Posterior vena cava (tissue), 2 donors: Measurements from ENCODE around the gene RNF144A. TPM values are rescaled to one million over a fixed set of nuclear protein-coding genes. Genes with fewer than 3 reads are reported as not detected.
"Not testable (repeated sequence)": the region's sequence is repeated elsewhere in the genome, so short reads cannot be mapped to it uniquely, and the experiment has no call there.

Experiments used
- DNase-seq: peaks from one replicate; pipeline ENCODE4 v3.0.0-alpha.2; 2020; ENCODE audit warnings: low spot score
- intact Hi-C, 2 donors: fragments of 100-400 bp; cut with DNase I; formaldehyde crosslinking; loops; one replicate each; pipeline versions ENCODE4 v1.14.1 to v1.14.2; 2022 to 2023
- total RNA-seq, 2 donors: library from RNA; stranded (reverse); fragmentation: NEBNext Ultra II Directional; extraction: Animal tissue kit (Norgen Biotek cat#: 25700); gene quantifications; one replicate each; pipeline ENCODE4 v1.2.1, GENCODE V29; 2021
- donor health status: DM: yes; HTN: yes; CAD: no.
- donor health status: DM: yes; HTN: yes; CAD: no.

Gene RNF144A
- total RNA-seq, 2 donors from 2014 or later: 9.4 to 11.8 TPM

DNA sequence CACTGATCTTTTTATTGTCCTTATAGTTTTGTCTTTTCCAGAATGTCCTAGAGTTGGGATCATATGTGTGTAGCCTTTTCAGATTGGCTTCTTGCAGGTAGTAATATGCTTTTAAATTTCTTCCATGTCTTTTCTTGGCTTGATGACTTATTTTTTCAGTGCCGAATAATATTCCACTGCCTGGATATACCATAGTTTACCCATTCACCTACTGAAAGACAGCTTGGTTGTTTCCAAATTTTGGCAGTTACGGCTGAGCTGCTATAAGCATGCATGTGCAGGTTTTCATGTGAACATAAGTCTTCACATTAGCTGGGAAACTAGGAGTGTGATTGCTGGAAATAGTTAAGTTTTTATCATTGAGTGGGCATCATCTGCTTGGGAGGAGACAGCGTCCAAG lies 73.7 kb downstream of the RNF144A start:
- no peak for DNase-seq
- intact Hi-C loops: no loop called here

GRCh38 chr2:6992794-6993228 lies 75.6 kb downstream of the RNF144A start:
- intact Hi-C loops: no loop called here
- DNase-seq: no peak

DNA sequence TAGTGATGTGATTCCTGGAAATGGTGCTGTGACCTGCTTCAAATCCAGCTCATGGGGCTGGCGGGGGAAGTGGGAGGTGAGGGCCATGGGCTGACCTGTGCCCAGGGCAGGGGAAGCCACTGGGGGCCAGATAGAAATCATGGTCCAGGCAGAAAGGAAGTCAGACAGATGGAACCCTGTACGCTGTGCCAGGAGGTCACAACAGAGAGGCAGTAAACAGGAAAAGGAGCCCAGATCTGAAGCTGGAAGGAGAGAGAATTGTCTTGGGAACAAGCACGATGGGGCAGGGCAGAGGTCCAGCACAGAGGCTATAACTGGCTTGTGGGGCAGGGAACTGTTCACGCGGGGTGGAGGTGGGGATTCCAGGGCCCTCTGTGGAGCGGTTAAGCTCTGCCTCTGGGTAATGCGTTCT lies 76.0 kb downstream of the RNF144A start:
- DNase-seq: no peak
- intact Hi-C loops: no loop called here

DNA sequence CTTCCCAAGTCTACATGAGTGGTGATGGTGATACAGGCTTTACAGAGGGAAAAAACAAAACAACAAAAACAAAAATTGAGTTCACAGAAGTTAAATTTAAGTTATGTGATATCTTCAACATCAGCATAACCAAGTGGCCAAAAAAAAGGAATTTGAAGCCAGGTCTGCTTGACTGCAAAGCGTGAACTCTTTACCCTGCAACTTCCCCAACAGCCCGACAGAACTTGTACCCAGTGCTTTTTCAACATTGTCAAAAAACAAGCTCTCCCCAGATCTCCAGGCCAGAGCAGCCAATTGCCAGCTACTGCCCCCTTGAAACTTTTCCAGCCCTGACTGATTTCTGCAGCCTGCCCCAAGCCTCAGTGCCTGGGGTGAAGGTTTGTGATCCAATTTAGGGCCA lies 76.7 kb downstream of the RNF144A start:
- intact Hi-C loops: no loop called here
- no peak for DNase-seq

- DNase-seq: no peak
- intact Hi-C loops: no loop called here
These were observed 77.4 kb downstream of the RNF144A start for GRCh38 chr2:6994536-6995128.

DNA sequence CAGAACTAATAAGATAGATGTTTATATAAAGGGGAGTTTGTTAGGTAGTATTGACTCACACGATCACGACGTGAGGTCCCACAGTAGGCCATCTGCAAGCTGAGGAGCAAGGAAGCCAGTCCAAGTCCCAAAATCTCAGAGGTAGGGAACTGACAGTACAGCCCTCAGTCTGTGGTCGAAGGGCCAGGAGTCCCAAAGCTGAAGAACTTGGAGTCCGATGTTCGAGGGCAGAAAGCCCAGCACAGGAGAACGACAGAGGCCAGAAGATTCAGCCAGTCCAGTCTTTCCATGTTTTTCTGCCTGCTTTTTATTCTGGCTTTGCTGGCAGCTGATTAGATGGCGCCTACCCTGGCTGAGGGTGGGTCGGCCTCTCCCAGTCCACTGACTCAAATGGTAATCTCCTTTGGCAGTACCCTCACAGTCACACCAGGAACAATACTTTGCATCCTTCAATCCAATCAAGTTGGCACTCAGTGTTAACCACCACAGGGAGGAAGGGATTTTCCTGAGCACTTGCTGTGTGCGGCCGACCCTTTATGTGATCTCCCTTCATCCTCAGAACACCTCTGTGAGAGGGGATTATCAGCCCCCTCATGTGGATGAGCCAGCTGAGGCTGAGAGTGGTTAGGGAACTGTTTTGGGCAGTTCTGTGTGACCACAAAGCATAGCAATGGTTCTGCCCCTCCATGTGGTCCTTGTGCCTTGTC lies 78.3 kb downstream of the RNF144A start:
- no peak for DNase-seq
- intact Hi-C loops: no loop called here

DNA sequence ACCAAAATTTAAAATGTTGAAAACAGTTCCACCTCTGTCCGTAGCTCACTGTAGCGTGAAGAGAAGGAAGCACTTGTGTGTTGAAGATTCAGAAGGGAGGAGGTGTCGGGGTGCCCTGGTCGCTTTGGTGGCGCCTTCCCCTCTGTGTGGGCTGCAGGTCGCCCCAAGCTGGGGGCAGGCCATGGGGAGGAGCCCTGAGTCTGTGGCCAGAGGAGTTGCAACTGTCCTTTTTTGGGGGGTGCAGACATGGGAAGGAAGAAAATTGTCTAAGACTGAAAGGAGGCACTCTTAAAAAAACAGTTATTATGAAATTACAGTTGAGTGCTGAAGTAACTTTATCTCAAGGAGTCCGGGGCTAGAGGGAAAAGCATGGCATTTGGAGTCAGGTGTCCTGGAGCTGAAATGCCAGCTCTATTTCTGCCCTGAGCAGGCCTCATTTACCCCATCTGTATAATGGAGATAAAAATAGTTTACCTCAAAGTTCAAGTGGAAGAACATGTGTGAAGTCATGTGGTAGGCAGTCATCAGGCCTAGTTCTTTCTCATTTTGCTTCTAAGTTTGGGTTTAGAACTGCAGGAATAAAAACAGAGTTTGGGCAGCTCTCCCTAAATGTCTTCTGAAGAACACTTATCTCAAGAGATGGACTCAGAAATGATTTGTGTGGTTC lies 82.1 kb downstream of the RNF144A start:
- intact Hi-C loops: no loop called here
- no peak for DNase-seq

DNA sequence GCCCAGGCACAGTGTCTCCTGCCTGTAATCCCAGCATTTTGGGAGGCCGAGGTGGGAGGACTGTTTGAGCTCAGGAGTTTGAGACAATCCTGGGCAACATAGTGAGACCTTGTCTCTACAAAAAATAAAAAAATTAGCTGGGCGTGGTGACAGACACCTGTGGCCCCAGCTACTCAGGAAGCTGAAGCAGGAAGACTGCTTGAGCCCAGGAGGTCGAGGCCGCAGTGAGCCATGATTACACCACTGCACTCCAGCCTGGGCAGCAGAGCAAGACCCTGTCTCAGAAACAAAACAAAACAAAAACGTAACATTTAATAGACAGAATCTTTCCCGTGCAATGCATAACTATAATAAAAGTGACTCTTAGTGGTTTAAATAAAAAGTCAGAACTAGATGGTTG lies 84.2 kb downstream of the RNF144A start:
- DNase-seq, intact Hi-C loops: not testable (repeated sequence)

- intact Hi-C loops: no loop called here
- no peak for DNase-seq
These were observed 86.7 kb downstream of the RNF144A start for GRCh38 chr2:7003895-7004294.

GRCh38 chr2:7004636-7005035 lies 87.4 kb downstream of the RNF144A start:
- no peak for DNase-seq
- intact Hi-C loops: no loop called here

- no peak for DNase-seq
- intact Hi-C loops: no loop called here
These were observed 90.3 kb downstream of the RNF144A start for GRCh38 chr2:7007488-7007845.

- peak; percentile 96 for DNase-seq
- intact Hi-C loops: no loop called here
These were observed 90.9 kb downstream of the RNF144A start for GRCh38 chr2:7007846-7008741.

- no peak for DNase-seq
- intact Hi-C loops: no loop called here
These were observed 92.1 kb downstream of the RNF144A start for GRCh38 chr2:7009207-7009911.

GRCh38 chr2:7010391-7011054 lies 93.3 kb downstream of the RNF144A start:
- intact Hi-C loops: no loop called here
- DNase-seq: no peak

- no peak for DNase-seq
- intact Hi-C loops: no loop called here
These were observed 94.3 kb downstream of the RNF144A start for GRCh38 chr2:7011356-7012083.

DNA sequence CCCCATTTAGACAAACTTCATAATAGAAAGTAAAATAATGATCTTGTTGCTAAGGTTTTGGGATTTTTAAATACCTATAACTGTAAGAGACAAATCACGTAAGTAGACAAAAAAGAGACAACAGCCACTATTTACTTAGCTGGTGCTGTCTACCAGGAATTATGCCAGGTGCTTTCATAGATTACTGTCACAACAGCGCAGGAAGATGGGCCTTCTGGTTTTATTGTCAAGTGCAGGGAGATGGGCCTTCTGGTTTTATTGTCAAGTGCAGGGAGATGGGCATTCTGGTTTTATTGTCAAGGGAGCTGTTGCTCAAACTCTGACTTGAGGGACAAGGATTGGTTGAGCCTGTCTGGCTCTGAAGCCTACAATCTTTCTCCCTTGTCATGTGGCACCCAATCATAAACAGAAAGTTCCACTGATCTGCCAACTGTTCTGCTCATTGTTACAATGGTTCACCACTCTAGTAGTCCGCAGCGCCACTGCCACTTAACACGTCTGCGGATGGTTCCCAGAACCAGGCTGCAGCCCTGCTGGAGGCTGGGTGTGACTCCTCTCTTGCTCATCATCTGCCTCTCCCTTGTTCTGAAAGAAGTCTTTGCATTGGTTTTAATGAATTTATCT lies 95.0 kb downstream of the RNF144A start:
- intact Hi-C loops: no loop called here
- DNase-seq: no peak

DNA sequence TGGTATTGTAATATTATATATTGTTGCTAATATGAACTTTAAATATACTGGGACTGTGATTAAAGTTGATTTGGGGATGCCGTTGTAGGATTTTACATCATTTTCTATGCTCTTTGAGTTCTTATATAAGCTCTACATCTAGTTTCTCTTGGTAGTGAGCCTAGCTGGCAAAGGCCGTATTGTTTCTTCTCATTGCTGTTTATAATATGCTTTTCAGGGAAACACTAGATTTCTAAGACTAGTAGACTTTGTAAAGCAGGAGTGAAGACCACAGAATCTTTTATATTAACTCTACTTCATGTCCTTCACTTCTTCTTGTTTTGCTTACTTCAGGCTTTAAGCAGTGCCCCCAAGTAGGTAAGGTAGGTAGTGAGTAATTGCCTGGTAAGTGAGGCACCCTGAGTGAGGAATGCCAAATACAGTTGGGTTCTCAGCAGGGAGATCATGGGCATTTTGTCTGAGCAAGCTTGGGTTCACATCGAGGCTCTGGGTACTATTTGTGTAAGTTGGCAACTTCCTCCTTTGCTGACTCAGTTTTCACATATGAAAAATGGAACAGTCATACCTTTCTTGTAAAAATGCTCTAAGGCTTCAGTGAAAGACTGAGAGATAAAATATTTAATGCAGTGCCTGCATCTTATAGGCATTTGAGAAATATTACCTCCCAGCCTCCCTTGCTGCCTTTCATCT lies 96.4 kb downstream of the RNF144A start:
- no peak for DNase-seq
- intact Hi-C loops: no loop called here
